GM21381 (cell line): ENCODE results near the gene KLHDC4.
A peak's percentile ranks its signal among the peaks of the same experiment; 100 is the strongest.
"Not testable (repeated sequence)": the region's sequence is repeated elsewhere in the genome, so short reads cannot be mapped to it uniquely, and the experiment has no call there.

Experiments
- ATAC-seq: cut with Tn5 transposase; IDR thresholded peaks from one replicate; pipeline ENCODE4 v1.9.1; 2021; ENCODE audit warnings: mild to moderate bottlenecking, moderate library complexity; ENCODE audit not compliant: unreplicated experiment

The KLHDC4 gene

DNA sequence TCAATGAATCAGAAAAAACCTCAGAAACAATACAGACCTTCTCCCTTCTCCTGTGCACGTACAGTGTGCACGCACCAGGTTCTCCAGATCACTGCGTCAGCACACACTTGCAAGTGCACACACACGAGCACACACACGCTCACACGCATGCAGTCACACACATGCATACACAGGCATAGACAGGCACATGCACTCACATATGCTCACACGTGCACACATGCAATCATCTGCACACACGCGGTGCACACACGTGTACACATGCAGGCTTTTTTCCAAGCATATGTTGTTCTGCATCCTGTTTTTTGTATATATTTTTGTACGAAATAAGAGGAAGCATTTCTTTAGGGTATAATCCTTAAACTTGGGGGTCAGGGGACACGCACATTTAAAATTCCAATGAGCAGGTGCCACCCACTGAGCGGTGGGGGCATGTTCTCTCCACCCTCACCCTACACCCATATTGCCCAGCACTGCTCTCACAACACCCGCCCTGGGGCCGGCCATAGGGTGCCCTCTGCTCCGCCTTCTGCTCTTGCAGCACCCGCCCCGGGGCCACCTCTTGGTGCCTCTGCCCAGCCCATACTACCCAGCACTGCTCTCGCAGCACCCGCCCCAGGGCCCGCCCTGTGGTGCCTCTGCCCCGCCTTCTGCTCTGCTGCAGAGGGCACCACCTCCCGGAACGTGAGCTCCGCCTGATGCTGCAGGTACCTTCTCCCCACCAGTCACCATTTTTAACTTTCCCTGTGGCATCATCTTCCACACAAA, 20.9 kb downstream of the KLHDC4 start:
- no peak for ATAC-seq

DNA sequence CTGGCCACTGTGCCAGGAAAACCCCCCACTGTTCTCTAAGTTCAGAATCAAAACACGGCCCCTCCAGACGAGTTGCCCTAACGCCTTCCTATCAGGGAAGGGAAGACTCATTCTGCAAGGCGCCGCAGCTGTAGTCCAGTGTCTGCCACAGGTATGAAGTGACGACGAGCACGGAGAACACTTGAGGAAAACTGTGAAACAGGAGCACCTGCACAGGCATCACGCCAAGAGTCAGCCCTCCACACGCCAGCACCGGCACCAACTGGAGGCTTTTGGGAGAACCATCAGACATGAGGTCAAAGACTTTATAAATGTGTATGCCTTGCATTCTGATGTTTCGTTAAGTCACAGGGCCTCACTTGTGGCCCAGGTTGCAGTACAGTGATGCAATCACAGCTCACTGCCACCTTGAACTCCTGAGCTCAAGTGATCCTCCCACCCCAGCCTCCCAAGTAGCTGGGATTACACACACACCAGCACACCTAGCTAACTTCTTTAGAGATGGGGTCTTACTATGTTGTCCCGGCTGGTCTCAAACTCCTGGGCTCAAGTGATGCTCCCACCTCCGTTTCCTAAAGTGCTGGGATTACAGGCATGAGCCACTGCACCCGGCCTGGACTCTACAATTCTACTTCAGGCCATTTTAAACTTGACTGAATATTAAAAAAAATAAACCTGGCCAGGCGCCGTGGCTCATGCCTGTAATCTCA, 22.9 kb downstream of the KLHDC4 start:
- ATAC-seq = no peak

DNA sequence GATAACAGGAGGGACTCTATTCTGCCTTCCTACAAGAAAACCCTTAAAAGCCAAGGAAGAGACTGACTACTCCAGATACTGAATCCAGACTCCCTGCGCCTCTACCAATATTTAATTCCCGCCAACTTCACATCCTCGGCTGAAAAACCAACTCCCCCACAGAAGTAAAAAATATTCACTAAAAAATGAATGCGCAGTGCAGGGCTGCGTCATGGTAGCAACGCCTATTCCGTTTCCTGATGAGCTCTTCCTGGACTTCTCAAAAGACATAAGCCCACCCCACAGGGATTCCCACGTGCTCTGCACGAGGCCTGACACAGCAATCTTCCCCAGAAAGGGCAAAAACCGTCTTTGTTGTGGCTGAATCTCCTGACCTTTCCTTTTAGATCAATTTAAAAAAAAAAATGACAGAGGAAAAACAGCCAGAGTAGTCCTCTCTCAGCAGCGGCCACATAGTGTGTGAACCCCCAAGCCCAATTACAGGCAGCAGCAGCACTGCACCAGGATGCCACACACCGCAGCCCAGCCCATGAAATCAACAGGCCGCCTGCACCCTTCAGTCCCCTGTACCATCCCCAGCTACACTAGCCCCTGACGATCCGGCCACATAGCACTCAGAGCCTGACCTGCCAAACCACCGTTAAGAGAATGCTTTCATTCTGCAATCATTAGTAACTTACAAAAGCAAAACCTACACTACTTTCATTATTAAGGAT, 23.9 kb downstream of the KLHDC4 start:
- no peak for ATAC-seq

DNA sequence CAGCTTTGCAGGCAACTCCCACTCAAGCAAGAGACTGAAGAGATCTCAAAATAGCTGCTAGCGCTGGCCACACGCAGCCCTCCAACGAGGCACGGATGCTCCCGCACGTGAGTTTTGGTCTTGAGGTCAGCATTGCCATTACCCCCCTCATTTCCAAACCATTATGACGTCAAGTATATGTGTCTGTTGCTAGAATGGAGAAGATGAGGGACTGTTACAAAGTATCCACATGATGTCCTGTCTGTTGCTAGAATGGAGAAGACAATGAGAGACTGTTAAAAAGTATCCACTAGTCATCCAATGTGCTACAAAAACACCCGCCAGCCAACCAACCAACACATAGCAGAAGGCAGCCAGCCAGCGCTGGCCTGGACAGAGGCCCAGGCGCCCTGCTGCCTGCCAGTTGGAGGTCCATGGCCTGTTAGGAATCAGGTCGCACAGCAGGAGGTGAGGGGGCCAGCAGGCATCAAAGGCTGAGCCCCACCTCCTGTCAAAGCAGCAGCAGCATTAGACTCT, 24.8 kb downstream of the KLHDC4 start:
- no peak for ATAC-seq

DNA sequence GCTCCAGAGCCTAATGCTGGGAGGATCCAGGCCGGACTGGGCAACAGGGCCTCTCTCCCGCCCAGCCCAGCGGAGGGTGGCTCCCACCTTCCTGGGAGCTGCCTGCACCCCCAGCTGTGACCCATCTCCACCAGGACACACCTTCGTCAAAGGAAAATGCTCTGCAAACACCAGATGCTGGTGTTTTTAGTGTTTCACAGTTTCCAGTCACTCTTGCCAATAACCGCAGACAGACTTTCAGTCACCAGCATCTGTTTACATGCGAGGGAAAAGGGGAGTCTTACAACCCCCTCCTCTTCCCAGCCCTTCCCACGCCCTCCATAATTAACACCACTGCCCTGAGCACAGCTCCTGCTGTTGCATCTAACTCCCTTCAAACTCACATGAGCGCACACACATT, 25.3 kb downstream of the KLHDC4 start:
- ATAC-seq = no peak

DNA sequence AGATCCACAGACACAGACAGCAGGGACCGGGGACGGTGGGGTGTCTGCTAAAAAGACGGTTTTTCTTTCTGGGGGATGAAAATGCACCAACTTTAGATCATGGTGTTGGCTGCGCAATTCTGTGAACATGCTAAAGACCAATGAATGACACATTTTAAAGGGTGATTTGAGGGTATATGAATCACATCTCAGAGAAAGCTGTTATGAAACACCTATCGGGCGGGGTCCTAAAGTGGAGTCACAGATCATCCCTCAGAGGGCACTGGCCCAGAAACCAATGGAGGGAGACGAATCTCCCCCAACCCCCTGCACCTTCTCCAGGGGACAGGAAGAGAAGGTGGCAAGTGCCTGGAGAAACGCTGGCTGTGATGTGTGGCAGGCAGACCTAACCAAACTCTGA, 26.0 kb downstream of the KLHDC4 start:
- no peak for ATAC-seq

DNA sequence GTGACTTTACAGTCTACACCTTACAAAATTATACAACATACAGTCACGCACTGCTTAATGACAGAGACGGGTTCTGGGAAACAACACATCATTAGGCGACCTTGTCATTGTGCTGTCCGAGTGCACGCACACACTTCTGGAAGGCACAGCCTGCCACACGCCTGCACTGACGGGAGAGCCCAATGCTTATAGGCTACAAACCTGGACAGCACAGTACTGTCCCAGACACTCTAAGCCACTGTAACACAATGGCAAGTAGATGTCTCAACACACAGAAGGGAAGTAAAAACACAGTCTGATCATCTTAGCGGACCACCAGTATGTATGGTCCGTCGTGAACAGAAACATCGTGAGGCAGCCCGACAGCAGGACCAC, 29.8 kb downstream of the KLHDC4 start:
- no peak for ATAC-seq

DNA sequence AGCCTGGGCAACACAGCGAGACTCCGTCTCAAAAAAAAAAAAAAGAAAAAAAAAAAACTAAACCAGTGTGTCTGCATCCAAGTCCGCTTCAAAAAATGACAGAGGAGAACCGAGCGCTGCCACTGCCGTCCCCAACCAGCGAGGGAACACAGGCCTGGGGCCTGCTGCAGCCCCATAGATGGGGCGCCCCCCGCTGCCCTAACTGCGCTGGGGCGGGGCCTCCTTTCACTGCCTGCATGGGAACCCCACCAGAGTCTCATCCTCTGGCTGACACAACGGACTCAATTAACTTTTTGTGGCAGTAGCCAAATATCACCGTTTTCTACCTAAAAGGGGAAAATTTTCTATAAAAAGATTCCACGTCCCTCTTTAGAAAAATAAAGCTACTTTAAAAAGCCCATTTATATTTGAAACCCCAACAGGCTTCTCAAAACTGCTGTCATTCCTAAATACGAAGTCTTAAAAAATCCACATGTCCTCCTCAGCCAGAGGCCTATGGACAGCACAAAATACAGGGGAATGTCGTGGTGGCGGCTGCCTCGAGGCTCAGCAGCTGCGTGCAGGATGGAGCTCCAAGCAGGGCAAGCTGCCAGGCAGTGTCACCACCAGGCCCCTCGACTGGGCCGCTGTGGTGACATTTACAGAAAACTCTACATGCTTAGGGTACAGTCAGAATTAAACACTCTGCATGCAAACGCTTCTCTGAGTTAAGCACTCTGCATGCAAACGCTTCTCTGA, 30.3 kb downstream of the KLHDC4 start:
- no peak for ATAC-seq

DNA sequence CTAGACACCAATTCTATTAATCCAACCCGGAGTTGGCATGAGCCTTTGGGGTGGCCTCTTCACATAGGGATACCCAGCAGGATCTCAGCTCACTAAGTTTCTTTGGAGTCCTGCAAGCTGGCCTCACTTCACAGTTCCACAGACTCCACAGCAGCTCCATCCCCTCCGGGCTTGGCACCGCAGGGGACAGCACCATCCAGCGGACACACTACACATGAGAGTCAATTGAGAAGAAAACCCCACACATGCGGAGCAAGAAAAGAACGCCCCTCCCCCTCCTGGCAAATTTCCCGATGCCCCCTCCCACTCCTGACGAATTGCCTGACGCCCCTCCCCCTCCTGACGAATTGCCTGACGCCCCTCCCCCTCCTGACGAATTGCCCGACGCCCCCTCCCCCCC, 31.1 kb downstream of the KLHDC4 start:
- ATAC-seq = no peak

DNA sequence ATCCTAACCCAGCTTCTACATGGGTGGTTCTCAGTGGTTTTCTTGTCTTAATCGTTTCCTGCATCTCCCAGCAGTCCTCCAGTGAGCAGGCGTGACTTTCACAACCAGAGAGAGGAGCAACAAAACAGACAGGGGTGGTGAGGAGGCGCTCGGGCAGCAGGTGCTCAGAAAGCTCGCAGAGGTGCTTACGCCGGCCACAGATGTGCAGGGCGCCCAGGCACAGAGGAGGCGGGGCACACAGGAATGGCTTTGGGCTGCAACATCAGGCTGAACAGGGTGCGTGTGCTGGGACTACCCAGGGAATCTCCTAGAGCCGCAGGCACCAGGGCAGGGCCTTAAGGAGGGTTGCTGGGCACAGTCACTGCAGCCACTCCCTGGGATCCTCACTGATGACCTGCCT, 32.6 kb downstream of the KLHDC4 start:
- ATAC-seq = no peak

DNA sequence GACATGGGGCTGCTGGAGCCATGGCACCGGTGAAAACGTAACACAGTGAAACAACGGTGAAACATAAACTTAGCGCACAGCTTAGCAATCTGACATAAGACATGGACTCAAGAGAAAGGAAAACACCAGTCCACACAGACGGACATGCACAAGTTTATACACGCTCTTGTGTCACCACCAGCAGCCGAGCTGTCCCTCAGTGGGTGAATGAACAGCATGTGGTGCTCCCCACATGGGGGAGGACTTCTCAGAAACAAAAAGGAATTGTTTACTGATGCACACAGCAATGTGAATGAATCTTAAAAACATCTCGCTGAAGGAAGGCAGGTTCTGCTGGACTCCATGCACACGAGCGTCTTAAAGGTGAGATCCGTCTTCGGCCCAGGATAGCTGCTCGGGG, 34.2 kb downstream of the KLHDC4 start:
- ATAC-seq = no peak

DNA sequence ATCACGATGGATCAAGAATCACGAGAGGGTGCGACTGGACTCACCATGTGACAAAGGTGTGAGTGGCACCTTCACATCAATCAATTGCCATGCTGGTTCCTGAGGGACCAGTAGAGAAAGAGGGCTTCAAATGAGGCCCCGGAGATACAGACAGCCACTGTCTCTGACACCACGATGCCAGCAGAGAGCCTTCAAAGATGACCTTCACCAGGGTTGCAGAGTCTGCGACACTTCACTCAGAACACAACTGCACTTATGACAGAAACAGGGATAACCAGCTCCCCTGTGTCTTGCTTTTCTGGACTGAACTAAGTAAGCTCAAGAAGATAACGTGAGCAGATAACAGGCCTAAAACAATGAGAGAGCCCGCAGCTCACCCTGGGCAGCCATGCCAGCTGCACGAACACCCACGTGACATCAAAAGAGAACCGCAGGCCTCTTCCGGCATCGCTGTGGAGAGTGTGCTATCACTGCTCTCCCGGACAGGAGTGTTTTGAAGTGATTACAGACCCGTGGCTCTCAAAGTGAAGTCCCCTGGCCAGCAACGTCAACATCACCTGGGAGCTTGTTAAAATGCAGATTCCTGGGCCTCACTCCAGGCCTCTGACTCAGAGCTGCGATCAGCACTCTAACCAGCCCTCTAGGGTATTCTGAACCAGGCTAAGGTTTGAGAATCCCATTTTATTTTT, 36.4 kb downstream of the KLHDC4 start:
- no peak for ATAC-seq

DNA sequence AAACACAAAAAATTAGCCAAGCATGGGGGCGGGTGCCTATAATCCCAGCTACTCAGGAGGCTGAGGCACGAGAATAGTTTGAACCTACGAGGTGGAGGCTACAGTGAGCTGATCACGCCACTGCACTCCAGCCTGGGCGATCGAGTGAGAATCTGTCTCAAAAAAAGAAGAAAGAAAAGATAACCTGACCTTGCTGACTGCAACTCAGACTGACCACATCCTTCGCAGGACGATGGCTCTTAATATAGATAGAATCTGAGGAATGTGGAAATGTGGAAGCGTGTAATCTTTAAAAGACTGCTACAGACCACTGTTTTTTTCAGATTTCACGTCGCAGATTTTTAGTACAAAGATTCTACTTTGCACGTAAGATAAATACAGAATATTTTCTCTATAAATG, 37.8 kb downstream of the KLHDC4 start:
- ATAC-seq = no peak

DNA sequence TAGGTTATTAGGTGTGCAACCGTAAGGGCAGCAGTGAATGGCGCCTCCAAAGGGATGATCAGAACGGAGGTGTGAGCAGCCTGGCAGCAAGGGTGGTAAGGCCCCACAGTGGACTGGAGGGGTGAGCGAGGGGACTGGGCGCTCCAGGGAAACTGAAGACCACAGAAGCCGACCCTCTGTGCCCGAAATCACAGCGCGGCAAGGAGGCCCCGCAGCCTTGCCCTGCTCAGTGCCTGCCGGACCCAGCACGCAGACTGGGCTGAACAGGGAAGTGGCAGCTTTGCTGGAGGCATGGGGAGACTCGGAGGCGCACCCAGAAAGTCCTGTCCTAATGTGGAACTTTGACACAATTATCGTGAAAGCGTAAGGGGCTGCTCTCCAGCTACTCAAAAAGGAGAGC, 38.4 kb downstream of the KLHDC4 start:
- ATAC-seq = no peak

DNA sequence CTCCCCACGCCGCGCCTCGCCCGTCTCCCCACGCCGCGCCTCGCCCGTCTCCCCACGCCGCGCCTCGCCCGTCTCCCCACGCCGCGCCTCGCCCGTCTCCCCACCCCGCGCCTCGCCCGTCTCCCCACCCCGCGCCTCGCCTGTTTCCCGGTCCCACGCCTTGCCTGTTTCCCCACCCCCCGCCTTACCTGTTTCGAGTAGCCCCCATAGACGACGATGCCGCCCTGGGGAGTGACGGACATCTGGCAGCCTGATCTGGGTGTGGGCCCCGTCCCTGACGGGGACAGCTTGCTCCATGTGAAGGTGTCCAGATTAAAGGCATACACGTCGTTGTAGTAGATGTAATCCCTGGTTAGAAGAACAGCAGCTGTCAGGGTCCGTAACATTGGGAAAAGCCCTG, 39.2 kb downstream of the KLHDC4 start:
- ATAC-seq = not testable (repeated sequence)

DNA sequence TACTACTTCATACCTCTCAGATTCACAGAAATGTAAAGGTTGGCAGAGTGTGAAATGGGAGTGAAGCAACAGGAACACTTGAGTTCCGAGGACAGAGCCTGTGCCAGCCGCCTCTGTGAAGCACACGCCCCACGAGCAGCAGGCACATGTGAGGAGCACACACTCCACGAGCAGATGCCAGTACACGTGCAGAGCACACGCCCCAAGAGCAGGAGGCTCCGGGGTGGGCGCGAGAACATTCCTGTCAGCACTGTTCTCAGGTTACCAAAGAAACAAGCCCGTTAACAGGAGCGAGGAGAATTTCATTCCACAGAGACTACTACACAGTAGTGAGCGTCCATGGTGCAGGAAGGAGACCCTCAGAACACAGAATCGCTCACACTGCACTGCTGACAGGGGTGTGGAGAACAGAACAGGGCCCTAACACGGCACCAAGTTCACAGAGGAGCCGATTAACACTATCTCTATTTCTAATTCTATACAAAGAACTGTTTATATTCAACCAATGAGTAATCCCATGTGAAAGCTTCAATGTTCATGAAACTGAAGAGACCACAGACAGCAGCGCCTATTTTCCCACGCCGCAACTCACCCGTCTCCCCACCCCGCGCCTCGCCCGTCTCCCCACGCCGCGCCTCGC, 40.1 kb downstream of the KLHDC4 start:
- ATAC-seq = no peak

DNA sequence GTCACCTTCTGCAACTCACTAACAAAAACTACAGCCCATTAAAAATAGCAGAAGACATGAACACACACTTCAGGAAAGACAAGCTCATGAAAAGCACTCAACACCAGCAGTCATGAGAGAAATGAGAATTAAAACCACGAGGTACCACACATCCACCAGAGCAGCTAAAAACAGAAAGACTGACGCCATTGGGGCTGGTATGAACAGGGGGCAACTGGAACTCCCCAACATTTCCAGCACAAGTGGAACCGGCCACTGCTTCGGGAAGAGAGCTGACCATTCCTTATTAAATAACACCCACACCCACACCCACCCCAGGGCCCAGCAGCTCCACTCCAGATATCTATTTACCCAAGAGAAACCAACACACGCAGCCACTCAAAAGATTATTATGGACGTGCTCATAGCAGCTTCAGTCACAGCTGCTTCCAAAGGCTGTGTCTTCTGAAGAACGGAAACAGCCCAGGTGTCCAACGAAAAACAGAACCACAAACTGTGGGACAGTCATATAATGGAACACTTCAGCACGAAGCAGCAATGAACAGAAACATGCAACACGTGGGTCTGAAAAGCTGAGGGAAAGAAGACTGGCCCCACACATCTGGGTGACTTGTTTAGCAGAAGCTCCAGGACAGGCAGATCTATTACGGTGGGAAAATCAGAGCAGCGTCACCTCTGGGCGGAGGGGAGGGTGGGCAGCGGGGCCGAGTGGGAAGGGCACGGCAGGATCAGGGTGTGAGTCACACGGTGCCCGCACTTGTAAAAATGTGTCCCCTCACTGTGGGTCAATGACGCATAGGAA, 41.1 kb downstream of the KLHDC4 start:
- peak; percentile 47 for ATAC-seq

DNA sequence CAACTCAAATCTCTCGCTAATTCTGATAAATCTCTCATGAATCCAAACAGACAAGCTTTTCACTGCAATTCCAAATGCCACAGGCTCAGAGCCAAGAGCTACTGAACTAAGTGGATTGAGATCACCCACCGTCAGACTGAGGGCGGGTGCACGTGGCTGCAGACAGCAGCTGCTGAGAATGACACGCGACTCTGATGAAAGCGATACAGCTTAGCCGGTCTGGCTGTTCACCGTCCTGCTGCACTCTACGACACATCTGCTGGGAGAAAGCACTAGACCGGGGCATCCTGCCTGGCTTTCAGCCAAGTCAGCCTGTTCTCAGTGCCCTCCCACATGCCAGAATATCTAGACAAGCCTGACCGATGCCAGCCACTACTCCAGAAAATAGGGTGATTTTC, 42.6 kb downstream of the KLHDC4 start:
- ATAC-seq = peak; percentile 54

DNA sequence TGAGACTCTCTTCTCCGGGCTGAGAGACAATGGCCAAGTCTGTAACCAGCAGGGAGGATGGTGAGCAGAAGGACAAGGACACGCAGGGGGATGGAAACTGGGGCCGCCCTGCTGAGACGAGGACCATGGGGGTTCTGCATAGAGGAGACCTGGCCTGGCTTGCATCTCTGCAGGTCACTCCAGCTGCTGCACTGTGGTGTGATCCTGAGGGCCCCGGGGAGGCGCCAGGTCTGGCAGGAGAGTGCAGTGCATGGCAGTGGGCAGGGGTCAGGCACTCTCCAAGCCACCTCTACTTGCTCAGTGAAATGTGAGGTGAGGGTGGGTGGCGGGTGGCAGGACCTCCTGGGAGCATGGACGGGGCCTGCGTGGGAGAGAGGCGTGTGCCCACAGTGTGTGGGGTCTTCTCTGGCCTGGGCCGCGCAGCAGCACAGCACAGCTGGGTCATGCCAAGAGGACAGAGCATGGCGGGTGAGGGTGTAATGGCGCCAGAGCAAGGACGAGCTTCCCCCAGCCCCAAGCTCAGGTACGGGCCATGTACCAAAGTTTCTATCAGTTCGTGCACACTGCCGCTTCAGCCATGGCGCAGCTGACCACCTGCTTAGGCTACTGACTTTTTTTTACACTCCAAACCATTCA, 43.1 kb downstream of the KLHDC4 start:
- ATAC-seq = no peak
